GM18861 (cell line): ENCODE results near the gene LONRF3.
A peak's percentile ranks its signal among the peaks of the same experiment; 100 is the strongest.
"Not testable (repeated sequence)": the region's sequence is repeated elsewhere in the genome, so short reads cannot be mapped to it uniquely, and the experiment has no call there.

Experiments
- ATAC-seq: cut with Tn5 transposase; IDR thresholded peaks from one replicate; pipeline ENCODE4 v1.9.1; 2021; ENCODE audit not compliant: unreplicated experiment

The LONRF3 gene

DNA sequence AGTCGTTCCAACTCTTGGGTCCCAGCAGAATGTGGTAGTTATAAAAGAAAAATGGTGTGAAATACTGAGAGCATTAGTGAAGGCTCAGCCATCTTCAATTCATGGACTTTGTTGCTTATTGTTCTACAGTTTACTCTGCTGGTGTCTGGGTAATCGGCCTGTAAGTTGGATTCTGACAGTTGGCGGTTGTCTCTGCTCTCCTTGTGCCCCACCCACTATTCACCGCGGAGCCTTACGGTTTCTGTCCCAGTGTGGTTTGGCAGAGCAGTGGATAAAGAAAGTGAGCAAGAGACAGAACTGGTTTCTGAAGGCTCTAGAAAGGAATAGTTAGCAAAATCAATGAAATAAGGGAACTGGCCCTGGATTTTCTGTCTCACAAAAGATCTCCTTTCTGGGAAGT is 9.1 kb downstream of the LONRF3 start:
- ATAC-seq, result no peak

GRCh38 chrX:118988911-118989310 is 14.5 kb downstream of the LONRF3 start:
- no peak for ATAC-seq

DNA sequence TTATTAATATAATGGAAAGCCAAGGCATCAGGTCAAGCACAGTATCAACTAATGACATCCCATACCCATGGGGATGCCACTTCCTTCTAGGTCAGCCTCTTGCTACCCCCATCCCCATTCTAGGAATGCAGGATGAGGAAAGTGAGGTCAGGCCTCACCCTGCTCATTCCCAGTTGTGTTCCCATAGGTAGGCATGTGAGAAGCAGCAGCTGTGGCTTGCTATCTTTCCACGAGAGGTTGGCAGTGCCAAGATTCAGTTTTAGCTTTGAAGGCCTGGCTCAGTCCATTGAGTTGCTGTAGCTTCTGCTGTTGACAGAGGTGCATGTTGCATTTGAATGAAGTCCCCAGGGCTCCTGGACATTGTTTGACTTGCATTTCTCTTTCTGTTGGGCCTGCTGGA is 15.5 kb downstream of the LONRF3 start:
- no peak for ATAC-seq

GRCh38 chrX:118990512-118991227 is 16.3 kb downstream of the LONRF3 start:
- no peak for ATAC-seq

- not testable (repeated sequence) for ATAC-seq
Measured at GRCh38 chrX:118992441-118993121, 18.2 kb downstream of the LONRF3 start.

DNA sequence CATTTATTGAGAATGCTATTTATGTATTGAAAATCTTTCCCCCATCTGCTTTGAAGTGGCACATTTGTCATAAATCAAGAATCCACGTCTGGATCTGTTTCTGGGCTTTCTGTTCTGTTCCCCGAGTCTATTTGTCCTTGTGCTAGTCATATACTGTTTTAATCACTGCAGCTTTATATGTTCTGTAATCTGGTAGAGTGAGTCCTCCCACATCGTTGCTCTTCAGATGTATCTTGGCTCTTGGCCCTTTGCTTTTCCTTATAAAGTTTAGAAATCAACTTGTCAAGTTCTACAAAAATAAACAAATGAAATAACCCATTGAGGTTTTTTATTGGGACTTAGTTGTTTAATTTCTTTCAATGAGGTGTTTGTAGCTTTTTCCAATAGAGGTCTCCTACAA is 29.0 kb downstream of the LONRF3 start:
- ATAC-seq, result no peak

DNA sequence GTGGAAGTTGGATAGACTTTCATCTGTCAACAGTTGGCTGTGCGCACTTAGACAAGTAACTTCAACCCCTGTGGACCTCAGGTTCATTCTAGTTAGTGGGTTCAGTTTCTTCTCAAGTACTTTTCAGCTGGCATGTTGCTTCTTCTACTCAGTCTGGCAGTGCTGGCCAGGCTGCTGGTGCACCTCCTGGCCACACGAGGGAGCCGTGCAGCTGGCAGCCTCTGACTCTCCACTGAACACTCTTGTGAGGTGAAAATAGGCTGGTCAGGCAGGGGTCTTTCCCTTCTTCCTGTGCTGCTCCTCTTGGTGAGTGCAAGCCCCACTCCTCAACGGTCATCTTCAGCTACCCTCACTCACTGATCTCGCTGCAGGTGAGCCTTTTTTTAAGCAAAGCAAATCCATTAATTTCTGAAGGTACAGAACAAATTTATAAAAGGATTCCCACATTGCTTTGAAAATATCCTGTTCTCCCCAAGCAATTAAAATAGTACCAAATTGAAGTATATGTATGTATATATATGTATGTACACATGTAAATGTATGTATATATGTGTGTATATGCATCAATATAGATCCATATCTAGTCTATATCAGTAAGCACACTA is 30.6 kb downstream of the LONRF3 start:
- peak; percentile 95 for ATAC-seq

- no peak for ATAC-seq
Measured at GRCh38 chrX:119007189-119007770, 32.9 kb downstream of the LONRF3 start.

DNA sequence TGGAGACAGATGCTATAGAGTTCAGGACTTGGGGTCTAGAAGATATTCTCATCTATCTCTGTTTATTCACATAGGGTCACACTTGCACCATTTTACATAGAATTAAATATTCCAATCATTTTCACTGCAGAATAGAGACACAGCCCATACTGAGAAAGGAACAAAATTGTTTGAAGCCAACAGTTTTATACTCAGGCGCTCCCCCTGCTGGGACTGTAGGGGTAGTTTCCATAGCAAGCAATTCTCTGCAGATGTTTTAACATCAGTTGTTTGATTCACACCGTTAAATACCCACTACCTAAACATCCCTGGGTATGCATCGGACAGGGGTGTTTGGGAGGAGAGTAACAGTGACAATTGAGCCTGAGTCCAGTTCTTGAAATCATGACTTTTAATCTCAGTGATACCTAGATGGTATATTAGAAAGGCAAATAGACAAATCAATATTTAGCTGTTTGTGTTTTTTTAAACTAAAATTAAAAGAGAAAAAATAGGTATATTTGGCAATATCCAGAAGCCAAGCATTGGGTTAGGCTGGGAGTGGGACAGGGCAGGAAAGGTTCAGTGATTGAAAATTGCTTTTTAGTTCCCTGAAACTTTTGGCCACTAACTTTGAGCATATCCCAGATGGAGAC is 33.8 kb downstream of the LONRF3 start:
- no peak for ATAC-seq

- no peak for ATAC-seq
Measured at GRCh38 chrX:119009071-119009470, 34.7 kb downstream of the LONRF3 start.

GRCh38 chrX:119010491-119010890 is 36.1 kb downstream of the LONRF3 start:
- ATAC-seq, result no peak

DNA sequence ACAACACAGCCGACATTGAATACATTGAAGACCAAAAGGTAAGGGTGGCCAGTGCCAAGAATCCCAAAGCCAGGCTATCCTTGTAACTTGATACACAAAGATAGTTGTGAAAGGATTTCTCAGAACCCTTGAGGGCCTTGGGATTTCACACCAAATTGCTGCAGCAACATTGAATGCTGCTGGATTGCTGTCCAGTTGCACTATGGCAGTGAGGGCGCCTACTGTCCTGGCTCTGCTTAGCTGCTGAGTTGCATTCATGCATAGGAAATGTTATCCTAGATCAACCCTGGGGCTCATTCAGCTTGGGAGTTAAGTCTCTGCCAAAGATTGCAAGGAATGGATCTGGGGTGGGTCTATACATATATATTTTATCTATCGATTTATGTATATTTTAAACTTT is 38.7 kb downstream of the LONRF3 start:
- ATAC-seq, result no peak

GRCh38 chrX:119015407-119016237 is 41.2 kb downstream of the LONRF3 start:
- ATAC-seq, result peak; percentile 88

GRCh38 chrX:119017077-119017476 is 42.7 kb downstream of the LONRF3 start:
- no peak for ATAC-seq

DNA sequence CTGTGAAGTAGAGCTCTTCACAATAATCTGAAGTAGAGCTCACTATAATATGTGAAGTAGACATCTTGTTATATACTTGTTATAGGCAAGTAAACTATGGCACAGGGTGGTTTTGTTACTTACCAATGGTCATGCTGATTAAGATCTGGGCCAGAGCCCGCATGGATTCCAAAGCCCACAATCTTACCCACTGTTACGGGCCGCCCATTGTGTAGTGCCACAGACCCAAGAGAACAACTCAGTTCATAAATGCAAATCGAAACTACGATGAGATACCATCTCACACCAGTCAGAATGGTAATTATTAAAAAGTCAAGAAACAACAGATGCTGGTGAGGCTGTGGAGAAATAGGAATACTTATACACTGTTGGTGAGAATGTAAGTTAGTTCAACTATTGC is 51.5 kb downstream of the LONRF3 start:
- no peak for ATAC-seq

GRCh38 chrX:119026344-119026743 is 51.9 kb downstream of the LONRF3 start:
- not testable (repeated sequence) for ATAC-seq

GRCh38 chrX:119027960-119028732 is 53.7 kb downstream of the LONRF3 start:
- not testable (repeated sequence) for ATAC-seq

DNA sequence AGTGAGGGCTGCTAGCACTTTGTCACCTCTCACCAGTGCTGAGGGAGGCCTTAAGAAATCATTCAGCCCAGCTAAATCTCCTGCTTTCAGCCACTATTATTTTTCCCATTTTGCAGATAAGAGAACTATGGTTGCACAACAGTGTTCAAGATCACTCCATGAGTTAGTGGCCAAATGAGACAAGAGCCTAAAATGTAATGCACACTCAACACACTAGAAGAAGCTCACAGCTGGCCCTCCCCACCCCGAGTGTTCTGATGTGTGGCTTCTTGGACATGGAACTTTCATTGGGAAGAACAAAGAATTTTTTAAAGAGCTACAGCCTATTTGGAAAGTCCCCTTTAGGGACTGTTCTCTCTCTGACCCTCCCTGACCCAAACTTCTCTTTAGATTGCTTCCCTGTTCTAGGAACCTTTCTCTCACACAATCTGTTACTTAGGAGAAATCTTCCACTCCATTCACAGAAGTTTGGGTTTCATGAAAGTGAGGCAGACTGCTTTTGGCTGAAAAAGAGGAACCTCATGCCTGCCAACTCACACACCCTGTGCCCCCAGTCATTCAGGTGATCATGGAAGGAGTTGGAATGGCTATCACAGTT is 54.4 kb downstream of the LONRF3 start:
- no peak for ATAC-seq

DNA sequence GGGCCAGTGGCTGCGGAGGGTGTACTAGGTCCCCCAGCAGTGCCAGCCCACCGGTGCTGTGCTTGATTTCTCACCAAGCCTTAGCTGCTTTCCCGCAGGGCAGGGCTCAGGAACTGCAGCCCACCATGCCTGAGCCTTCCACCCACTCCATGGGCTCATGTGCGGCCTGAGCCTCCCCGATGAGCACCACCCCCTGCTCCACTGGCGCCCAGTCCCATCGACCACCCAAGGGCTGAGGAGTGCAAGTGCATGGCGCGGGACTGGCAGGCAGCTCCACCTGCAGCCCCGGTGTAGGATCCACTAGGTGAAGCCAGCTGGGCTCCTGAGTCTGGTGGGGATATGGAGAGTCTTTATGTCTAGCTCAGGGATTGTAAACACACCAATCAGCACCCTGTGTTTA is 55.2 kb downstream of the LONRF3 start:
- ATAC-seq, result not testable (repeated sequence)
